SH-SY5Y (cell line): Measurements from ENCODE around the gene TTLL9.

Experiments
- GATA2 ChIP-seq: IDR thresholded peaks from 2 replicates; pipeline ENCODE4 v1.6.1; 2011; ENCODE audit warnings: mild to moderate bottlenecking, low read depth, low read length
- GATA3 ChIP-seq: IDR thresholded peaks from 2 replicates; pipeline ENCODE4 v1.6.1; 2011; ENCODE audit warnings: low read depth, mild to moderate bottlenecking, low read length, moderate library complexity

- TF ChIP-seq GATA2 = no peak
- no peak for TF ChIP-seq GATA3
Measured at GRCh38 chr20:31827059-31827458, 43.4 kb upstream of the TTLL9 start.
